ENCODE data around the gene NOL4L.

DNA sequence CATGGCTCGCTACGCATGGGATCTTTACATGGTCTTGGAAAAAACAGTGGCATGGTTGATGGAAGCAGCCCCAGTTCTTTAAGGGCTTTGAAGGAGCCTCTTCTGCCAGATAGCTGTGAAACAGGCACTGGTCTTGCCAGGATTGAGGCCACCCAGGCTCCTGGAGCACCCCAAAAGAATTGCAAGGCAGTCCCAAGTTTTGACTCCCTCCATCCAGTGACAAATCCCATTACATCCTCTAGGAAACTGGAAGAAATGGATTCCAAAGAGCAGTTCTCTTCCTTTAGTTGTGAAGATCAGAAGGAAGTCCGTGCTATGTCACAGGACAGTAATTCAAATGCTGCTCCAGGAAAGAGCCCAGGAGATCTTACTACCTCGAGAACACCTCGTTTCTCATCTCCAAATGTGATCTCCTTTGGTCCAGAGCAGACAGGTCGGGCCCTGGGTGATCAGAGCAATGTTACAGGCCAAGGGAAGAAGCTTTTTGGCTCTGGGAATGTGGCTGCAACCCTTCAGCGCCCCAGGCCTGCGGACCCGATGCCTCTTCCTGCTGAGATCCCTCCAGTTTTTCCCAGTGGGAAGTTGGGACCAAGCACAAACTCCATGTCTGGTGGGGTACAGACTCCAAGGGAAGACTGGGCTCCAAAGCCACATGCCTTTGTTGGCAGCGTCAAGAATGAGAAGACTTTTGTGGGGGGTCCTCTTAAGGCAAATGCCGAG lies 148.8 kb downstream of the NOL4L start:
- TF ChIP-seq, protein P1, sequence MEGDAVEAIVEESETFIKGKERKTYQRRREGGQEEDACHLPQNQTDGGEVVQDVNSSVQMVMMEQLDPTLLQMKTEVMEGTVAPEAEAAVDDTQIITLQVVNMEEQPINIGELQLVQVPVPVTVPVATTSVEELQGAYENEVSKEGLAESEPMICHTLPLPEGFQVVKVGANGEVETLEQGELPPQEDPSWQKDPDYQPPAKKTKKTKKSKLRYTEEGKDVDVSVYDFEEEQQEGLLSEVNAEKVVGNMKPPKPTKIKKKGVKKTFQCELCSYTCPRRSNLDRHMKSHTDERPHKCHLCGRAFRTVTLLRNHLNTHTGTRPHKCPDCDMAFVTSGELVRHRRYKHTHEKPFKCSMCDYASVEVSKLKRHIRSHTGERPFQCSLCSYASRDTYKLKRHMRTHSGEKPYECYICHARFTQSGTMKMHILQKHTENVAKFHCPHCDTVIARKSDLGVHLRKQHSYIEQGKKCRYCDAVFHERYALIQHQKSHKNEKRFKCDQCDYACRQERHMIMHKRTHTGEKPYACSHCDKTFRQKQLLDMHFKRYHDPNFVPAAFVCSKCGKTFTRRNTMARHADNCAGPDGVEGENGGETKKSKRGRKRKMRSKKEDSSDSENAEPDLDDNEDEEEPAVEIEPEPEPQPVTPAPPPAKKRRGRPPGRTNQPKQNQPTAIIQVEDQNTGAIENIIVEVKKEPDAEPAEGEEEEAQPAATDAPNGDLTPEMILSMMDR (IDR thresholded peaks at IDR 0.05), result no peak
- TF ChIP-seq EZH2 (IDR thresholded peaks at IDR 0.05), result no peak

Measured in neural progenitor cell (in vitro differentiated cells).